NCI-H1436 (cell line): ENCODE measurements around the gene KRT33B.
"Not testable (repeated sequence)": the region's sequence is repeated elsewhere in the genome, so short reads cannot be mapped to it uniquely, and the experiment has no call there.

Experiments used
- DNase-seq: peaks from one replicate; lab custom pipeline; 2025; lab: John Stamatoyannopoulos, UW

KRT33B gene

GRCh38 chr17:41369713-41370112 lies at the start of gene KRT33B:
KRT33B (minus strand) TSS chr17:41369813; CDS start chr17:41369750, 63 bp downstream.
- no peak for DNase-seq

- no peak for DNase-seq
These were observed 48.7 kb upstream of the KRT33B start for GRCh38 chr17:41418116-41418860.

DNA sequence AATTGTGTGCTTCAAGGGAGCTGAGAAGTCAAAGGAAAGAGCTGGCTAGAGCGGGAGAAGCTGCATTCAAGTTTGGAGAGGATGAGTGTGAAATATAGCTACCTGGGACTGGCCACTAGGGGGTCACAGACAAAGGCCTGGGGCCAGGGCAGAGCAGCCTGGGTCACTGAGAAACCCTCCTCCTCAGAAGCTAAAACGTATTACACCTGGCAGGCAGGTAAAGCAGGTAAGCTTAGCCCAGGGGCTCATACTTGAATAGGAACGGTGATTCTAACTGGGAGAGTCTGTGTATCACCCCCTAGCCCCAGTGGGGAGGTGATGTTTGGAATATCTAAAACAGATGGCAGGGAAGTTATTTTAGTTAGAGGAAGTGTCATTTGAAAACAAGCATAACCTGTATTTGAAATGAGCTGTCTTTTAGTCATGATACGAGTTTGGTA lies 48.0 kb upstream of the KRT33B start:
- DNase-seq = no peak

DNA sequence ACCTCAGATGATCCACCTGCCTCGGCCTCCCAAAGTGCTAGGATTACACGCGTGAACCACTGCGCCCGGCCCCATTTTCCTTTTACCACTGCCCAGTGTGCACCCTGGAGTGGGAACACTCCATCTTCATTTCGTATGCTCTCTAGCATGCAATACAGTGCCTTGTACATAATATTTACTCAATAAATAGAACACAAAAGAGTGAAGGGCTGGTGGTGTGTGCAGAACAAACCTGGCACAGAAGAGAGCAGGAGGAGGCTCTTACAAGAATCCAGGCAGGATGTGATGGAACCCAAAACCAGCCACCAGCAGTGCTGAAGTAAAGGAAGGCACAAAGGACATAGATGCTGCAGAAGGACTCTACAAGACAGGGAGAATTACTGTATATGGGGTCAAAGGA lies 47.5 kb upstream of the KRT33B start:
- DNase-seq = no peak

DNA sequence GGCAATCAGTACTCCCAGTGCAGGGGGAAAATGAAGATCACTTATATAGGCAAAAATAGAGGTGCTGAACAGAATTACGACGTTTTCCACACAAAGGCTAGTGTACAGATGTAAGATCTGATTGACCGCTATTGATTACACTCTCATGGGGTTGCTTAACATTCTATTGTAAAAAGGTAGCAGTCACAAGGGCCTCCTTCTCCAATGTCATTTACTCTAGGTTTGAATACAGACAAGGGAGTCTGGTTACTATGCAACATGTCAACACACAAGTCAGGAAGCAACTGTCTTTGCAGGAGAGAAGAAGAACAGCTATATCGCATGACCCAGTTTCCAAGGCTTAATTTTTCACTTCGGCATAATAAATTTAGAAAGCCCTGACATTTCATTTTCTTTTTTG lies 46.9 kb upstream of the KRT33B start:
- no peak for DNase-seq

- DNase-seq = no peak
These were observed 46.3 kb upstream of the KRT33B start for GRCh38 chr17:41415833-41416335.

- DNase-seq = no peak
These were observed 45.8 kb upstream of the KRT33B start for GRCh38 chr17:41415411-41415810.

DNA sequence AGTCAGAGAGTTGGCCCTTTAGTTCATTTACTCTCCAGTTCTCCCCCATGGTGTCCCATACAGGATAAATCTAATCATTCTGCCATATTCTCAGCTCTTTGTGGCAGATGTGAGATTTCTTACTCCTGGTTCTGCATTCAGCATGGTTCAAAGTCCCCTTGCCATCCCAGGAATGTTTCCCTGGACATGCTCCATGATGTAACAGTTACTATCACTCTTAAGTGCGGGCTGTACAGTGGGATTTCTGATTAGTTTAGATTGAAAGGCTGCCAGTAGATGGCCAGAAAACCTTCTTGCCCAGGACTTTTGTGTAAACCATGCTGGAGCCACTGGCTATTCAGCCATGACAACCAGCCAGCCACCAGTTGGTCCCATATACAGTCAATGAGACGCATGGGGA lies 44.4 kb upstream of the KRT33B start:
- no peak for DNase-seq

- DNase-seq = no peak
These were observed 43.8 kb upstream of the KRT33B start for GRCh38 chr17:41413353-41413957.

DNA sequence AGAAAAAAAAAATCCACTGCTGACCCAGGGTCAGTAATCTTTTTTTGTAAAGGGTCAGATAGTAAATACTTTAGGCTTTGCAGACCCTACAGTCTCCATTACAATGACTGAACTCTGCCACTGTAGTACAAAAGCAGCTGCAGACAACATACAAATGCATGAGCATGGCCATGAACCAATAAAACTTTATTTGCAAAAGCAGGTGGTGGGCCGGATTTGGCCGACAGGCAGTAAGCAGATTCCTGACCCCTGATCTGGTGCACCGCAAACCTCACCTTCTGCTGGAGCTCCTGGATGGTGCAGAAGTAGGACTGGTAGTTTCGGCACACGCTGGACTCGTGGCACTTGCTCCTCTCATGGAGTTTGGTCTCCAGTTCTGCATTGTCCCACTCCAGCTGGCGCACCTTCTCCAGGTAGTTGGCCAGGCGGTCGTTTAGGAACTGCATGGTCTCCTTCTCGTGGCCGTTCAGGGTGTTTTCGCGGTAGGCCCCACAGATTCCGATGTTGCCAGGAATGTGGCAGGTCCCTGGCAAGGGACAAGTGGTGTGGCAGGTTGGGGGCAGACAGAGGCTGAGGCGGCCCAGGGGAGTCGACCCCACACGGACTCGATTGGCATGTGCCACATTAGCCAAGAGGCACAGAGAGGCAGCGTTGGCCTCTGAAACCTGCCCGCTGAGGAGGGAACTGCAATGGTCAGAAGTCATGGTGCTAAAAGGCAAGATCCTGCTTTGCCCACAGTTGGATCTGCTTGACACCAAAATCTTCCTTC lies 41.6 kb upstream of the KRT33B start:
- no peak for DNase-seq

DNA sequence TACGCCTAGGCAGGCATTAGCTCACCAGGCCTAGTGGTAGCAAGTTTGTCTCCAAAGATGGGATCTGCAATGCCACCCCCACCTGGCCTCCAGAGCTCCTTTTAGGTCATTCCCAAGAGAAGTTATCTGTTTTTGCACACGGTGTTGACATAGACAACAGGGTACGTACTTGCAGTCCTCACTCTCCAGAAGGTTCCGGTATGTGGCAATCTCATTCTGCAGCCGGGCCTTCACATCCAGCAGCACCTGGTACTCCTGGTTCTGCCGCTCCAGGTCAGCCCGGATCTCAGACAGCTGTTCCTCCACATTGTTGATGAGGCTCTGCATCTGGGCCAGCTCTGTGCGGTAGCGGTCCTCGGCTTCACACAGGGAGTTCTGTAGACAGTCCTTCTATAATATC lies 37.6 kb upstream of the KRT33B start:
- no peak for DNase-seq

DNA sequence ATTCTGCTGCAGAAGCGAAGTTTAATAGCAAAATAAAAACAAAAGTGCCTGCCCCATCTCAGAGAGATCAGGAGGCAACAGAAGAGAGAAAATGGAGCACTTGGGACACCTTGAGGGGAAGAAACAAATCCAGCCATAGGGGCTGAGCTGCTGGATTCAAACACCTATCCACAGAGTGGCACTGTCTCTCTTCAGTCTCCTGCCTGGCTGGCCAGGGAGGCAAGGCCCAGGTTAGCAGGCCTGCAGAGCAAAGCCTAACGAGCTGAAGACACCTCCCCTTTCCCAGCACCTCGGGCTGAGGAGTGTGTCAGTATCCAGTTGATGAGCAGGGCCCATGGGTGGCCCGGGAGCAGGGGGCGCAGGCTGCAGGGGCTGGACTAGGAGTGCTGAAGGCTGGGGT lies 36.6 kb upstream of the KRT33B start:
- DNase-seq = no peak

DNA sequence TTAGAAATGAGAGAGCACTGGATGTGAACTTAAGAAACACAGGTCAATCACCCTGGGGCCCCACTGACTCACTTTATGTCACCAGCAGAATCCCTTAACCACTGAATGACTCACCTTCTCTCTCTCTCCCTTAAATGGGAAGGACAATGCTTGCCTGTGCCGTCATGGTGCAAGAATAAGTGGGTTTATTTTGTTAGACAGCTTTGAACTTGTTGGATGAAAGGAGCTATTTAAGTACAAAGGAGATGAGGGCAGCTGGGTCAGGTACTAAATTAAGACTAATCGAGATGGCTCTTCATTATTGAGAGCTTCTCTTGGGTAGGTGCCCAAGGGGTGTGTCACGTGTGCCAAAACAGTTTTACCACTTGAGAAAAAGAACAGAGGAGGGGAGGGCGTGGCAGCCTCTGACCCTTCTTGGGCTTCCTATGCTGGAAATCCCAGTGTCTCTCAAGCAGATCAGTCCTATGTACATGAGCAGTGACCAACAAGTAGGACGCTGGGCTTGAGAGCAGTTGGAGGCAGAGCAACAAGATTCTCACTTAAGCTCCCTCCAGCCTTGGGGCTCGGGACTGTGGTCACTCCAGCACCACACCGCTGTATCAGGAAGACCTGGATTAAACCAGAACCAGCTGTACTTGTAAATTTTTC lies 34.5 kb upstream of the KRT33B start:
- no peak for DNase-seq

DNA sequence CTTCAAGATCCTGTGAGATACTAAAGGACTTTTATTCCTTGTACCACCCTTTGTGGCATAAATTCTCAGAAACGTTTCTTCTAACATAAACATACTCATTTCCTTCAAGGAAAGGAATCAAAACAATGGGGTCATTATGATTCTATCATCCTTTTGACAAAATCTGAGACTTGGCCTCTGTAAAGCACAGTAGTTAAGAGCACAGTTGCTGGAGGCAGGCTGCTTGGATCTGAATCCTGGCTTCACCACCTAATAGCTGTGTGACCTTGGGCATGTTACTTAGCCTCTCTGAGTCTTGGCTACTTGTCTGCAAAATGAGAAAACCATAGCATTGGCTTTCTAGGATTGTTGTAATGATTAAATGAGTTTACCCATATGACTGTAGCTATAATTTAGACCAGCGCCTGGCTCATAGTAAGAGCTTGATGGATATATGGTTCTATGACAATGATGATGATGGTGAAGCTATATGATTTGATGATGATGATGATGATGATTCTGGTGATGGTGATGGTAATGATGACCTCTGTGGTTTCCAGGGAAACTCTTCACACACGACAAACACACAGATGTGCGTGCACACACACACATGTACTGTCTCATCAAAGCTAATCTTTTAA lies 33.9 kb upstream of the KRT33B start:
- no peak for DNase-seq

- DNase-seq = no peak
These were observed 32.5 kb upstream of the KRT33B start for GRCh38 chr17:41402161-41402560.

- DNase-seq = no peak
These were observed 27.5 kb upstream of the KRT33B start, which contains the start of gene KRT31 for GRCh38 chr17:41396996-41397660. KRT31 (minus strand) TSS chr17:41397608; CDS start chr17:41397539, 69 bp downstream.

- DNase-seq = no peak
These were observed 26.7 kb upstream of the KRT33B start for GRCh38 chr17:41396340-41396739.

- no peak for DNase-seq
These were observed 26.0 kb upstream of the KRT33B start for GRCh38 chr17:41395611-41396010.

DNA sequence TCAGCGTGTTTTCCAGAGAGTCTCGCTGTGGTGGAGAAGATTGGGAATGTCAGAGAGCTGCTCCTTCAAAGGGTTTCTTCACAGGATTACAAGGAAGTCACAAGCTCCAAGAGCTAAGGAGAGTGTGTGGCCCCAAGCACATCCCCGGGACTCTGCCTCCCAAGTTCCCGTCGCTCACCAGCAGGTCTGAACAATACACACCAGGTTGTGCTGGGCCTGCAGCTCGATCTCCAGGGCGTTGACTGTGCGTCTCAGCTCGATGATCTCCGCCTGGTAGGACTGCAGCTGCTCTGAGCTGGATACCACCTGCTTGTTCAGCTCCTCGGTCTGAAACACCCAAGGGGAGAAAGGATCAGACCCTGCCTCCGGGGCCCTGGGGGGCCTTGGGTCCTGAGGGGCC lies 25.4 kb upstream of the KRT33B start:
- not testable (repeated sequence) for DNase-seq

- no peak for DNase-seq
These were observed 24.8 kb upstream of the KRT33B start for GRCh38 chr17:41394254-41394996.
